ENCODE data around the gene NFE2L3. TPM values are rescaled to one million over a fixed set of nuclear protein-coding genes. Genes with fewer than 3 reads are reported as not detected.

The NFE2L3 gene
- total and polyA plus RNA-seq, 4 donors, result 0.32 to 1.9 (median 1.3) TPM

- no peak for DNase-seq (ENCODE audit: low spot score)
- Histone ChIP-seq H3K9me3 (ENCODE audit: control insufficient read depth in 4 of 4, low read length in 3 of 4) (no peaks in the 10 kb centered on the region), H3K27me3 (ENCODE audit: control insufficient read depth in 4 of 4, insufficient read depth in 4 of 4, low read length in 3 of 4) (no peaks in the 10 kb centered on the region), H3K27ac (ENCODE audit: low read depth in 1 of 2, low read length in 2 of 2) (no peak overlapping the region), H3K36me3 (ENCODE audit: control insufficient read depth in 4 of 4, insufficient read depth in 3 of 4, low read depth in 1 of 4, low read length in 3 of 4) (no peaks in the 10 kb centered on the region), H3K9ac (ENCODE audit: low read depth in 1 of 2, low read length in 2 of 2) (no peak overlapping the region), H3K4me3 (ENCODE audit: low read depth in 1 of 3, low read length in 3 of 3) (no peak overlapping the region), H3K4me1 (ENCODE audit: control insufficient read depth in 4 of 4, insufficient read depth in 4 of 4, low read length in 3 of 4) (no peaks in the 10 kb centered on the region)
- WGBS, result 85% methylated on average over 6 of the region's 6 CpGs
- TF ChIP-seq ATF3 (IDR thresholded peaks at IDR 0.05) (no peak), SP1 (IDR thresholded peaks at IDR 0.05) (no peak), FOXA2 (IDR thresholded peaks at IDR 0.05) (no peak), RXRA (IDR thresholded peaks at IDR 0.05) (no peak), YY1 (IDR thresholded peaks at IDR 0.05) (no peak), FOXA1 (IDR thresholded peaks at IDR 0.05) (no peak)
- TF ChIP-seq, protein P1, sequence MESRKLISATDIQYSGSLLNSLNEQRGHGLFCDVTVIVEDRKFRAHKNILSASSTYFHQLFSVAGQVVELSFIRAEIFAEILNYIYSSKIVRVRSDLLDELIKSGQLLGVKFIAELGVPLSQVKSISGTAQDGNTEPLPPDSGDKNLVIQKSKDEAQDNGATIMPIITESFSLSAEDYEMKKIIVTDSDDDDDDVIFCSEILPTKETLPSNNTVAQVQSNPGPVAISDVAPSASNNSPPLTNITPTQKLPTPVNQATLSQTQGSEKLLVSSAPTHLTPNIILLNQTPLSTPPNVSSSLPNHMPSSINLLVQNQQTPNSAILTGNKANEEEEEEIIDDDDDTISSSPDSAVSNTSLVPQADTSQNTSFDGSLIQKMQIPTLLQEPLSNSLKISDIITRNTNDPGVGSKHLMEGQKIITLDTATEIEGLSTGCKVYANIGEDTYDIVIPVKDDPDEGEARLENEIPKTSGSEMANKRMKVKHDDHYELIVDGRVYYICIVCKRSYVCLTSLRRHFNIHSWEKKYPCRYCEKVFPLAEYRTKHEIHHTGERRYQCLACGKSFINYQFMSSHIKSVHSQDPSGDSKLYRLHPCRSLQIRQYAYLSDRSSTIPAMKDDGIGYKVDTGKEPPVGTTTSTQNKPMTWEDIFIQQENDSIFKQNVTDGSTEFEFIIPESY (IDR thresholded peaks at IDR 0.05), result no peak
Observed at GRCh38 chr7:26127411-26127810, 24.6 kb upstream of the NFE2L3 start.

- TF ChIP-seq RAD21 (IDR thresholded peaks at IDR 0.05), result no peak
- no peak for TF ChIP-seq REST (IDR thresholded peaks at IDR 0.05)
- TF ChIP-seq, protein P2, sequence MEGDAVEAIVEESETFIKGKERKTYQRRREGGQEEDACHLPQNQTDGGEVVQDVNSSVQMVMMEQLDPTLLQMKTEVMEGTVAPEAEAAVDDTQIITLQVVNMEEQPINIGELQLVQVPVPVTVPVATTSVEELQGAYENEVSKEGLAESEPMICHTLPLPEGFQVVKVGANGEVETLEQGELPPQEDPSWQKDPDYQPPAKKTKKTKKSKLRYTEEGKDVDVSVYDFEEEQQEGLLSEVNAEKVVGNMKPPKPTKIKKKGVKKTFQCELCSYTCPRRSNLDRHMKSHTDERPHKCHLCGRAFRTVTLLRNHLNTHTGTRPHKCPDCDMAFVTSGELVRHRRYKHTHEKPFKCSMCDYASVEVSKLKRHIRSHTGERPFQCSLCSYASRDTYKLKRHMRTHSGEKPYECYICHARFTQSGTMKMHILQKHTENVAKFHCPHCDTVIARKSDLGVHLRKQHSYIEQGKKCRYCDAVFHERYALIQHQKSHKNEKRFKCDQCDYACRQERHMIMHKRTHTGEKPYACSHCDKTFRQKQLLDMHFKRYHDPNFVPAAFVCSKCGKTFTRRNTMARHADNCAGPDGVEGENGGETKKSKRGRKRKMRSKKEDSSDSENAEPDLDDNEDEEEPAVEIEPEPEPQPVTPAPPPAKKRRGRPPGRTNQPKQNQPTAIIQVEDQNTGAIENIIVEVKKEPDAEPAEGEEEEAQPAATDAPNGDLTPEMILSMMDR (IDR thresholded peaks at IDR 0.05; ENCODE audit: low read depth, low read length, missing input control), result no peak
- TF ChIP-seq, protein P1 (IDR thresholded peaks at IDR 0.05), result no peak
- no peak for TF ChIP-seq MAX (IDR thresholded peaks at IDR 0.05)
- no peak for TF ChIP-seq TAF1 (conservative IDR thresholded peaks at IDR 0.05)
- no peak for TF ChIP-seq YY1 (IDR thresholded peaks at IDR 0.05)
- no peak for TF ChIP-seq FOXA1 (IDR thresholded peaks at IDR 0.05)
- no peak for TF ChIP-seq JUND (IDR thresholded peaks at IDR 0.05)
- no peak for TF ChIP-seq RXRA (IDR thresholded peaks at IDR 0.05)
- no peak for TF ChIP-seq FOXA2 (IDR thresholded peaks at IDR 0.05)
- no peak for TF ChIP-seq GABPA (IDR thresholded peaks at IDR 0.05 in 1 of 2, conservative IDR thresholded peaks at IDR 0.05 in 1 of 2)
- H3K4me1 ChIP-seq (ENCODE audit: control insufficient read depth in 4 of 4, insufficient read depth in 4 of 4, low read length in 3 of 4), result no peaks in the 10 kb centered on the region
- H3K36me3 ChIP-seq (ENCODE audit: control insufficient read depth in 4 of 4, insufficient read depth in 3 of 4, low read depth in 1 of 4, low read length in 3 of 4), result no peaks in the 10 kb centered on the region
- no peak overlapping the region for H3K4me3 ChIP-seq (ENCODE audit: low read depth in 1 of 3, low read length in 3 of 3)
- H3K27ac ChIP-seq (ENCODE audit: low read depth in 1 of 2, low read length in 2 of 2), result no peak overlapping the region
- 88% methylated on average over 12 of the region's 12 CpGs for WGBS
- H3K9ac ChIP-seq (ENCODE audit: low read depth in 1 of 2, low read length in 2 of 2), result no peak overlapping the region
- H3K27me3 ChIP-seq (ENCODE audit: control insufficient read depth in 4 of 4, insufficient read depth in 4 of 4, low read length in 3 of 4), result no peaks in the 10 kb centered on the region
- no peaks in the 10 kb centered on the region for H3K9me3 ChIP-seq (ENCODE audit: control insufficient read depth in 4 of 4, low read length in 3 of 4)
- no peak for DNase-seq (ENCODE audit: low spot score)
Observed at GRCh38 chr7:26131056-26131589, 20.9 kb upstream of the NFE2L3 start.
